ENCODE data around the gene RAI1. TPM values are rescaled to one million over a fixed set of nuclear protein-coding genes. Genes with fewer than 3 reads are reported as not detected.
"Not testable (repeated sequence)": the region's sequence is repeated elsewhere in the genome, so short reads cannot be mapped to it uniquely, and the experiment has no call there.

RAI1 gene
- total RNA-seq, 1 donor from 2014 or later, result 24.7 TPM

DNA sequence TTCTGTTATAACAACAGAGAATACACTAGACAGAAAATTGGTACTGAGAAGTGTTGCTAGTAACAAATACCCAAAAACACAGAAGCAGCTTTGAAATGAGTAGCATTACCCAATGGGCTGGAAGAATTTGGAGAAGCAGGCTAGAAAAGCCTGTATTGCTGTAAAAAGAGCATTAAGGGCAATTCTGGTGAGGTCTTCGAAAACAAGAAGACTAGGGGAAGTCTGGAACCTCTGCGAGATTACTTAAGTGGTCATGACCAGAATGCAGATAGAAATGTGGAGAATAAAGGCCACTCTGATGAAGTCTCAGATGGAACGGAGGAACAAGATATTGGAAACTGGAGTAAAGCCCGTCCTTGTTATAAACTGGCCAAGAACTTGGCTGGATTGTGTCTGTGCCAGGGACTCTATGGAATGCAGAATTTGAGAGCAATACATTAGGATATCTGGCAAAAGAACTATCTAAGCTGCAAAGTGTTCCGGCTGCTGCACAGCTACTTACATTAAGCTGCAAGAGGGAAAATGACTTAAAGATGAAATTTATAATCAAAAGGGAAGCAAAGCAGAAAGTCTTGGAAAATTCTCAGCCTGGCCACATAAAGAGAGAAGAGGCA is 44.9 kb upstream of the RAI1 start:
- TF ChIP-seq, protein P1, sequence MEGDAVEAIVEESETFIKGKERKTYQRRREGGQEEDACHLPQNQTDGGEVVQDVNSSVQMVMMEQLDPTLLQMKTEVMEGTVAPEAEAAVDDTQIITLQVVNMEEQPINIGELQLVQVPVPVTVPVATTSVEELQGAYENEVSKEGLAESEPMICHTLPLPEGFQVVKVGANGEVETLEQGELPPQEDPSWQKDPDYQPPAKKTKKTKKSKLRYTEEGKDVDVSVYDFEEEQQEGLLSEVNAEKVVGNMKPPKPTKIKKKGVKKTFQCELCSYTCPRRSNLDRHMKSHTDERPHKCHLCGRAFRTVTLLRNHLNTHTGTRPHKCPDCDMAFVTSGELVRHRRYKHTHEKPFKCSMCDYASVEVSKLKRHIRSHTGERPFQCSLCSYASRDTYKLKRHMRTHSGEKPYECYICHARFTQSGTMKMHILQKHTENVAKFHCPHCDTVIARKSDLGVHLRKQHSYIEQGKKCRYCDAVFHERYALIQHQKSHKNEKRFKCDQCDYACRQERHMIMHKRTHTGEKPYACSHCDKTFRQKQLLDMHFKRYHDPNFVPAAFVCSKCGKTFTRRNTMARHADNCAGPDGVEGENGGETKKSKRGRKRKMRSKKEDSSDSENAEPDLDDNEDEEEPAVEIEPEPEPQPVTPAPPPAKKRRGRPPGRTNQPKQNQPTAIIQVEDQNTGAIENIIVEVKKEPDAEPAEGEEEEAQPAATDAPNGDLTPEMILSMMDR (IDR thresholded peaks at IDR 0.05), result no peak
- H3K4me3 ChIP-seq, result no peak overlapping the region
- H3K36me3 ChIP-seq, result no peaks in the 10 kb centered on the region
- DNase-seq (ENCODE audit: low spot score in 2 of 2), result no peak
- H3K4me1 ChIP-seq, result no peaks in the 10 kb centered on the region
- no peak overlapping the region for H3K27ac ChIP-seq
- intact Hi-C loops (cut with DNase I), result no loop called here
- no peaks in the 10 kb centered on the region for H3K27me3 ChIP-seq
- H3K9me3 ChIP-seq, result no peaks in the 10 kb centered on the region

DNA sequence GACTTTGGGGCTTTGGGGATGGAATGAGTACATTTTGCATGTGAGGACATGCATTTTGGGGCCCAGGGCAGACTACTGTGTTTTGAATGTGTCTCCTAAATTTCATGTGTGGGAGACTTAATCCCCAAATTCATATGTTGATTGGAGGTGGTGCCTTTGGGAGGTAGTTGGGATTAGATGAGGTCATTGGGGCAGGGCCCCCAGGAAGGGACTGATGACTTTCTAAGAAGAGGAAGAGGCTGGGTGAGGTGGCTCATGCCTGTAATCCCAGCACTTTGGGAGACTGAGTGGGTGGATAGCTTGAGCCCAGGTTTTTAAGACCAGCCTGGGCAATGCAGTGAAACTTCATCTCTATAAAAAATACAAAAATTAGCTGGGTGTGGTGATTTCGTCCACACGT is 42.8 kb upstream of the RAI1 start:
- Histone ChIP-seq H3K36me3 (no peaks in the 10 kb centered on the region), H3K27ac (no peak overlapping the region), H3K27me3 (no peaks in the 10 kb centered on the region), H3K9me3 (no peaks in the 10 kb centered on the region), H3K4me3 (no peak overlapping the region), H3K4me1 (no peaks in the 10 kb centered on the region)
- TF ChIP-seq, protein P1 (IDR thresholded peaks at IDR 0.05), result no peak
- DNase-seq (ENCODE audit: low spot score in 2 of 2), result no peak
- intact Hi-C loops (cut with DNase I), result no loop called here

DNA sequence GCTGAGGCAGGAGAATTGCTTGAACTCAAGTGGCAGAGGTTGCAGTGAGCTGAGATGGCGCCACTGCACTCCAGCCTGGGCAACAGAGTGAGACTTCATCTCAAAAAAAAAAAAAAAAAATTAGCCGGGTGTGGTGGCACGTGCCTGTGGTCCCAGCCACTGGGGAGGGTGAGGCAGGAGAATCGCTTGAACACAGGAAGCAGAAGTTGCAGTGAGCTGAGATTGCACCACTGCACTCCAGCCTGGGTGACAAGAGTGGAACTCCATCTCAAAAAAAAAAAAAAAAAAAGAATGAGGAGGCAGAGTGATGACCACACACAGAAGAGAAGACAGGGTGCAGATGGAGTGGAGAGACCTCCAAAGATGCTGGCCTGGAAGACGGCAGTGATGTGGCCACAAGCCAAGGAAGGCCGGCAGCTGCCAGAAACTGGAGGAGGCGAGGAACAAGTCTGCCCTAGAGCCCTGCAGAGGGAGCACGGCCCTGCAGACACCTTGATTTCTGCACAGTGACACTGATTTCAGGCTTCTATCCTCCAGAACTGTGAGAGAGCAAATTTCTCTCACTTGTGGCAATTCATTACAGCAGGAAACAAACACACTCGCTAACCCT is 41.5 kb upstream of the RAI1 start:
- DNase-seq (ENCODE audit: low spot score in 2 of 2); intact Hi-C loops (cut with DNase I): not testable (repeated sequence)

DNA sequence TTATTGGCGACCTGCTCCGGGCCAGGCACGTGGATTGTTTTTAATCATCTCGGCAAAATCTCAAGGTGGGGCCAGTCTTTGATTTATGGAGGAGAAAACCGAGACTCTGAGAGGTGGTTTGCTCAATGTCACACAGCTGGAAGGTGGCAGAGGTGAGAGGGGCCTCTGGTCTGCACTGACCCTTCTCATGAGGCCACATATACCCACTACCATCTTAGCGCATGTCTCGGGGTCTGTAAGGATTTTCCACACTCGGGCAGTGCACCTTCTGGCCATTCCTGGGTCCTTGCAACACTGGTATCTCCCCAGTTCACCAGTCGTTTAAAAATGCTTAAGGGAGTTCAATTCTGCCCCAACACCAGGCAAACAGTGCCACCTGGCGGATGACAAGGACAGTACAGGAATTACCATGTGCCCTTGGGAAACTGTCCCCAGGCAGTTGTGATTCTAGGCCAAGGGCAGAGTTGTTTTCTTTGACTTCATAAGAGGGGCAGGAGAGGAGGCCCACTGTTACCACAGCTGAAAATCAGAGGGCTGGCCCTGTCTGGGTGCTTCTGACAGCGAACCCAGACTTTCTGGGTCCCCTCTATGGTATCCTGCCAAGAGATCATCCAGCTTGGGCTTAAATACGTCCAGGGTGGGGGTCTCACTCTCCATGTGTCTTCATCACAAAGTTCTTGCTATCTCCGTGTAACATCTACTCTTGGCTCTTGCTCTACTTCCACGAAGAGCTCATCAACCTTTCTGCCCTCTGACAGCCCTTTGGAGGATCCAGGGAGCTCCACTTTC is 39.4 kb upstream of the RAI1 start:
- H3K27me3 ChIP-seq, result no peaks in the 10 kb centered on the region
- no peaks in the 10 kb centered on the region for H3K36me3 ChIP-seq
- H3K4me1 ChIP-seq, result no peaks in the 10 kb centered on the region
- H3K27ac ChIP-seq, result no peak overlapping the region
- no peaks in the 10 kb centered on the region for H3K9me3 ChIP-seq
- H3K4me3 ChIP-seq, result no peak overlapping the region
- DNase-seq (ENCODE audit: low spot score in 2 of 2), result peak in 1 of 2 donors; percentile 85
- intact Hi-C loops (cut with DNase I), result loop anchor here (1.0 to 2.0 kb wide), 2 partner anchors 145 to 287 kb away; partner anchors contain the start of gene RASD1
- TF ChIP-seq, protein P1 (IDR thresholded peaks at IDR 0.05), result peak; percentile 75 to 93 (median 80)

More for the DNA sequence above, 41.5 kb upstream of the RAI1 start:
- H3K4me1 ChIP-seq, H3K9me3 ChIP-seq, H3K27ac ChIP-seq, H3K4me3 ChIP-seq, H3K27me3 ChIP-seq, H3K36me3 ChIP-seq: not testable (repeated sequence)

DNA sequence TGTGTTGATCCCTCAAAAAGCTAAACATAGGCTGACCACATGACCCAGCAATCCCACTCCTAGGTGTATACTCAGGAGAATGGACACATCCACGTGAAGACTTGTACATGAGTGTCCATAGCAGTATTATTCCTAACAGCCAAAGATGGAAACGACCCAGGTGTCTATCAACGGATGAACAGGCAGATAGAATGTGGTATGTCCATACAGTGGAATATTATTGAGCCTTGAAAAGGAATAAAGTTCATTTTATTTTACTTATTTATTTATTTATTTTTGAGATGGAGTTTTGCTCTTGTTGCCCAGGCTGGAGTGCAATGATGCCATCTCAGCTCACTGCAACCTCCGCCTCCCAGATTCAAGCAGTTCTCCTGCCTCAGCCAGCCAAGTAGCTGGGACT is 36.1 kb upstream of the RAI1 start:
- H3K27me3 ChIP-seq; DNase-seq (ENCODE audit: low spot score in 2 of 2); H3K36me3 ChIP-seq; H3K9me3 ChIP-seq; H3K4me1 ChIP-seq; H3K27ac ChIP-seq; H3K4me3 ChIP-seq; intact Hi-C loops (cut with DNase I): not testable (repeated sequence)

DNA sequence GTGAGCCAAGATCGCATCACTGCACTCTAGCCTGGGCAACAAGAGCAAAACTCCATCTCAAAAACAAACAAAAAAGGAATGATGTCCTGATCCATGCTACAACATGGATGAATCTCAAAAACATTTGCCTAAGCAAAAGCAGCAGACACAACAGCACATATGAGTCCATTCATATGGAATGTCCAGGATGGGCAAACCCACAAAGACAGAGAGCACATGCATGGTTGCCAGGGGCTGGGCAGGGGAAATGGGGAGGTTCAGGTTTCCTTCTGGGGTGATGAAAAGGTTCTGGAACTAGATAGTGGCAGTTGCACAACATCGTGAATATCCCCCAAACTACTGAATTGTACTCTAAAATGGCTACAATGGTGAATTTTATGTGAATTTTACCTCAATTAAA is 35.3 kb upstream of the RAI1 start:
- no peak overlapping the region for H3K27ac ChIP-seq
- no peaks in the 10 kb centered on the region for H3K36me3 ChIP-seq
- TF ChIP-seq, protein P1 (IDR thresholded peaks at IDR 0.05), result no peak
- H3K27me3 ChIP-seq, result no peaks in the 10 kb centered on the region
- no peaks in the 10 kb centered on the region for H3K9me3 ChIP-seq
- H3K4me3 ChIP-seq, result no peak overlapping the region
- H3K4me1 ChIP-seq, result no peaks in the 10 kb centered on the region
- DNase-seq (ENCODE audit: low spot score in 2 of 2), result no peak
- intact Hi-C loops (cut with DNase I), result no loop called here
